HG03342 (cell line): Measurements from ENCODE around the gene COL27A1.

Experiments
- ATAC-seq: cut with Tn5 transposase; IDR thresholded peaks from one replicate; pipeline ENCODE4 v1.9.1; 2021; ENCODE audit warnings: mild to moderate bottlenecking, moderate library complexity; ENCODE audit not compliant: unreplicated experiment

Gene COL27A1

GRCh38 chr9:114155263-114155994 lies at the start of gene COL27A1:
COL27A1 (plus strand) TSS chr9:114155537; CDS start chr9:114155951, 414 bp downstream.
- peak; percentile 86 for ATAC-seq

DNA sequence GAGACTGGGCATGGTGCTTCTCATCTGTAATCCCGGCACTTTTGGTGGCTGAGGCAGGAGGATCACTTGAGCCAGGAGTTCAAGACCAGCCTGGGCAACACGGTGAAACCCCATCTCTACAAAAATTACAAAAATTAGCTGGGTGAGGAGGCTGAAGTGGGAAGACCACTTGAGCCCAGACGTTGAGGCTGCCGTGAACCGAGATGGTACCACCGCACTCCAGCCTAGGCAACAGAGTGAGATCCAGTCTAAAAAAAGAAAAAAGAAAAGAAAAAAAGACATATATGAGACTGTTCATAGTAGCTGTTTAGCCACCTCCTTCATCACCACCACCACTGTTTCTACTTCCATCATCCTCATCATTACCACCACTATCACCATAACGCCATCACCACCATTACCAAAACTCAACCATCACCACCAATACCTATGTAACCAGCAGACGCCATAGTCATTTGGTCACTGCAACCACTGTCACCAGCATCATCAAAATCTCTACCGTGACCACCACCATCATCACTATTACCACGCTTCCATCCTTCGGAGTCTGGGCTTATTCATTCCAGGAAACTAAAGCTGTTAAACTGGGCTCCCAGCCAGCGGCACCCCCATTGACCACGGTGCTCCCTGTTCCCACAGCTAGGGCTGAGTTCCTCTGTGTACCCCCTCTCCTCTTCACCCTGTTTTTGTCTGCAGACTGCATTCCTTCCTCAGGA lies 47.9 kb upstream of the COL27A1 start:
- ATAC-seq: no peak

GRCh38 chr9:114108016-114108833 lies 47.1 kb upstream of the COL27A1 start:
- ATAC-seq: peak; percentile 55

DNA sequence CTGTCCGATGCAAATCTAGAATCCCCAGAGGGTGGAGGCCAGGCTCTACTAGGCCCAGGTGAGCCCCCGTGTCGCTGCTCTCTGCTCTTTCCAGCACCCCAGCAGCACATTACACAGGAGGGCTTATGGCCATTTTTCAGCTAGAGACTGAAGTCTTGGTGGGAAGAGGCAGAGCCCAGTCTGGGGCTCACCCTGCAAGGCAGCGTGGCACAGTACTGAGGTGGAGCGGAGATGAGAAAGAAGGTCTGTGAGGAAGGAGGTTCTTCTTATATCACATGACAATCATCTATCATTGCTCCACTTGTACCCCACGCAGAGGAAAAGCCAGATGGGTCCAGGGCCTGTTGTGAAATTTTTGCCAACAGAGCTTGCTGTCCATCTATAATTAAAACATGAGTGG lies 46.2 kb upstream of the COL27A1 start:
- no peak for ATAC-seq

GRCh38 chr9:114110180-114110579 lies 45.2 kb upstream of the COL27A1 start:
- no peak for ATAC-seq

DNA sequence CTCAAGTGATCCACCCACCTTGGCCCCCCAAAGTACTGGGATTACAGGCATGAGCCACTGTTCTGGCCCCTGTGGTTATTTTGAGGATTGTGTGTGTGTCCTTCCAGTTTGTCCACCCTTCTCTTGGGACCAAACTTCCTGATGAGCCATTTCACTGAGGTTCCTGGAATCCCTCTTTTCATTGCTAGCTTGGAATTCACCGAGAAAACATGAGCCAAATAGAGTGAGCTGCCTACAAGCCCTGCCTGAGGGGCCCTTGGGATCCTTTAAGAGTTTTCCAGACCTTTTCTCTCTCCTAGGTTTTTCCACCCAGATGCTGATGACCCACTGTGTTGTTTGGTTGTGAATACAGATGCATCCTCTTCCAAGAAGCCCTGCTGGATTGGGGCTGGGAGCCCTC lies 43.0 kb upstream of the COL27A1 start:
- ATAC-seq: no peak

DNA sequence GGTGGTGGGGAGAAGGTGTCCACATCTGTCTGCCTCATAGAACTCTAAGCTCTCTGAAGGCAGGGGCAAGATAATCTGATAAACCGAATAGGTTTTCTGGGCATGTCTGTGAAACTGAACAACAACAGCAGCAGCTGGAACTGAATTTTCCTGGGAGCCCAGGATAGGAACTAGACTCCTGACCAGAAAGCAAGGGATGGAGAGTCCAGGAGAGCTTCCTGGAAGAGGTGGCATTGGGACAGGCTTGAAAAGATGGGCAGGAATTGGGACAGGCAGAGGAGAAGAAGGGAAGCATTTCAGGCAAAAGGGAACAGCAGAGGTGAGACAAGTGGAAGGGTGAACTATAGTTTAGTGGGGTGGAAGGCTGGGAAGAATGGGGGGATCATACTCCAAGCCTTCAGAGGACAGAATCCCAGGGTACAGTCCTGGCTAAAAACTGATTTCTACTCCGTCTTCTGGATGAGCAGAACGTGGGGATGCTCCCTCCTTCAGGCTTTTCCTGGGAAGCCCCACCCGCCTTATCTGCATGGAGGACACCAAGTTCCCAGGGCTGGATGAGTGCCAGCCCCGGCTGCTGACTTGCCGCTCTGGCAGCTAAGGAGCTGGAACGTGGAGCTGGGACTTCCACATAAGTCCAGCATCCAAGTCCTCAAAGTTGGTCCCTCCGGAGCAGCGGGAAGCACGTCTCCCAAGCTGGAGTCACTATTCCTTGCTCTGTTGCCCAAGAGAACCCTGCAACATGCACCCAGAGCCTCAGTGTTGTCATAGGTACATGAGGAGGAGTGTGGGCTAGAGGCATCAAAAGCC lies 42.4 kb upstream of the COL27A1 start:
- no peak for ATAC-seq

DNA sequence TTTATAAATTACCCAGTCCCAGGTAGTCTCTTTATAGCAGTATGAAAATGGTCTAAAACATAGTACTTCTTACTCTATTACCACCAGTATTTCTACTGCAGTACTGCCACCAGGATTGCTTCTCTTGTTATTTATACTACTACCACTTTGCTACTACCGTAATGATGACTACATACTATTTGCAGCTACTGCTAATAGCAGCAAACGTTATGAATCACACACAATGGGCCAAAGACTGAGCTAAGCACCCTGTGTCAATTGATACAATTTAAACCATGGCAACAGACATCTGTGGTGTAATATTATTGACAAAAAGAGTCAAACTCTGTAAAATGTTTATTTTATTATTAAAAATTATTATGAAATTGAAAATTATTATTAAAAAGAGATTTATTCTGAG lies 41.0 kb upstream of the COL27A1 start:
- no peak for ATAC-seq

DNA sequence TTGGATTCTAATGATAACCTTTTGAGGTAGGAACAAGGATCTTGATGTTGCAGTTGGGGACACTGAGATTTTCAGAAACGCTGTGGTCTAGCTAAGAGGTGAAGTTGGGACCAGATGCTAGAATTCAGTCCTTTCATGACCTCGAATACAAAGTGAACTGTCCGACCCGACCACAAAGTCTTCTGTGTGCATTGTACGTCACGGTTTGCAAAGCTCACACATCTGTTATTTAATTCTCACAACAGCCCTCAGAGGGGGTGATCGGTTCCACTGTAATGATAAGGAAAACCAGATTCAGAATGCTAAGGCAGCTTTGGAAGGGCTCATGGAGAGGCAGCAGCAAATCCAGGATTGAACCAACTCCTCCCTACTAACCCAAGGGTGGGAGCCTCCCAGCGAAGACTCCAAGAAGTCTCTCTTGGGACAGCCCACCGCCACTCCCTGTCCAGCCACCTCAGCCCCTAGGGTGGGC lies 39.6 kb upstream of the COL27A1 start:
- ATAC-seq: no peak

DNA sequence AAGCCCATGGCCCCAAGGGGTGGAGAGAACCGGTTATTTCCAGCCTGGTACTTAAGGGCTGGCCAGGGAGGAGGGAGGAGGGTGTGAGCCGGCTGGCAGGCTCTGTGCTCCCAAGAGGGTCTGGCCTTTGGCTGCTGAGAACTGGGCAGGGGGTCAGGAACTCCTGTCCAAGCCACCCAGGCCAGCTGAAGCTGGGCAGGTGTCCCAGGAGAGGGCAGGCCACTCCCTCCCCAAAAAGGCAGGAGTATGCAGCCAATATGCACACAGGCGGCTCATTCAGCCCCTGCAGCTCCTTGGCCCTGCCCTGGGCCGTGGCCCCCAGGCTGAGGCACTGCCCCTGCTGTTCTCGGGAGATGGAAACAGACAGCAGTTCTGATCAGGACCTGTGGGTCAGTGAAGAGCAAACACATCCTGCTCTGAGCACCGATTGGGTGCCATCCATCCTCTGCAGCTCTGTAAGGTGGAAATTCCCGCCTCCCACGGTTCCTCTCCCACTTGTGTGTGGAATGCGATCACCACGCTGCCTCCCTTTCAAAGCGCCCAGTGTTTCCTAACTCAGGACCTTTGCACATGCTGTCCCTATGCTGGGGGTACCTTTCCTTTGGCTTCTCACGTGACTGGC lies 39.1 kb upstream of the COL27A1 start:
- no peak for ATAC-seq

- ATAC-seq: no peak
These were observed 37.7 kb upstream of the COL27A1 start for GRCh38 chr9:114117614-114117995.

DNA sequence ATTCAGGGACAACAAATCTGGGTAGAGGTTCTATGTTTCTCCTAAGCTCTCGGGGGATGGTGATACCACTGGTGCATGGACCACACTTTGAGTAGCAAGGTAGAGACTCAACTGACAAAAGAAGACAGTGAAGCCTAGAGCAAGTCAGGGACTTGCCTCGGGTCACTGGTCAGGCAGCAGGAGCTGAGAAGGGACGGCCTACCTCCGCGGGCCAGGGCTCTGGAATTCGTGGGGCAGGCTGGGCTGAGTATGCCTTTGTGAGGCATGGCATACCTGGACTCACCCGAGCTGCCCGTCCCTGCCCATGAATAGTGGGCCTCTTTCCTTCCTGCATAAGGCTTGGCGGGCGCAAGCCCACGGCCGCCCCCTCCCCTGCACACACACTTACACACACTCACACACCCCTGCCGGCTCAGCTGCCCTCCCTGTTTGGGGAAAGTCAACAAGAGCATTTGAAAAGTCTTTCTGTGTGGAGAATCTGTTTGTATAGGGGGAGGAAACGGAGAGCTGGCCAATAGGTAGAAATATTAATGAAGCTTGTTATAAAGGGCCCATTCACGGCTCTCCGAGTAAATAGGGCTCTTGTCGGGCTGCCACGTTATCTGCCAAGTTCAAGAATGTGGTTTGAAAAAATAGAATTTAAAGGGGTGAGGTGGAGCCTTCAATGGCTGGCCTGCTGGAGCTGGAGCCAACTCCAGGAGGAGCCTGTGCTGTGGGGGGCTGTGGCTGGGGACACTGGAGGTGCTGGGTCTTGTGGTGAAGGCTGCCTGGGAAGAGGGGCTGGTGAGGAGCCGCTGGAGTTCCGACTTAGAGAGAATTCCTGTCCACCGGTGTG lies 37.1 kb upstream of the COL27A1 start:
- ATAC-seq: no peak

DNA sequence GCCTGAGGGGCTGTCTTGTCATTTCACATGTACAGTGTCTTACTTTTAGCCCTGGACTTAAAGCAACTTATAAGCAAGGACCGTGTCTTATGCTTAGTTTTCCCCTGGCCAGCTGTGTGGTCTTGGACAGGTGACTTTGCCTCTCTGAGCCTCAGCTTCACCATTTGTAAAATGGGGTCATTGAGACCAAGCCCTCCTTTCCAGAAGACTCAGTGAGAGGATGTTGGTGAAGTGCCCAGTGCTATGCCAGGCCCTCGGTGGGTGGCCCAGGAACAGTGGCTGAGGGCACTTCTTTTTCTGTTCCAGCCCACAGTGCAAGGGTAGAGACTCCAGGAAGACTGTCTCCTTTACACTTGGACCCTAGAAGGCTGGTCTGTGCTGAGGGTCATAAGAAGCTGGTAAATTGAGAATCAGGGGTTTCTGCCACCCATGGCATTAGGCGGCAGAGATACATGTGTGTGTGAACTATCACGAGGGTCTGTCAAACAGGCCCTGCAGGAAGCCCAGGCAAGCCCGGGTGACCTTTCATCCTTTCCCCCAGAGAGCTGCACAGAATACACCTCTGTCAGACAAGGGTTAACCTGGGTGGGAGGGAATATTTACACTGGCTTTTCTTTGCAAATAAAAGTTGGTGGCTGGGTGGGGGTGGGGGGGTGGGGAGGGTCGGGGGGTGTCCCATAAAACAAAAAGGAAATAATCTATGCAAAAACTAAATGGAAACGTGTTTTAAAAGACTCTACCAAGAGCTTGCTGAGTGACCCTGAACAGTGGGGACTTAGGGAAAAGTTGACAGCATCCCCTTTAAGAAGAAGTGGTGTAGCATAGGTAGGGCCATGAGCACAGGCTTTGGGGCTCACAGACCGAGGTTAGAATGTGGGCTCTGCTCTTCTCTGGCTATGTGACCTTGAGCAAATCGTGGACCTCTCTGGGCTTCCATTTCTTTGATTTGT lies 35.8 kb upstream of the COL27A1 start:
- no peak for ATAC-seq

GRCh38 chr9:114120192-114121014 lies 34.9 kb upstream of the COL27A1 start:
- no peak for ATAC-seq

DNA sequence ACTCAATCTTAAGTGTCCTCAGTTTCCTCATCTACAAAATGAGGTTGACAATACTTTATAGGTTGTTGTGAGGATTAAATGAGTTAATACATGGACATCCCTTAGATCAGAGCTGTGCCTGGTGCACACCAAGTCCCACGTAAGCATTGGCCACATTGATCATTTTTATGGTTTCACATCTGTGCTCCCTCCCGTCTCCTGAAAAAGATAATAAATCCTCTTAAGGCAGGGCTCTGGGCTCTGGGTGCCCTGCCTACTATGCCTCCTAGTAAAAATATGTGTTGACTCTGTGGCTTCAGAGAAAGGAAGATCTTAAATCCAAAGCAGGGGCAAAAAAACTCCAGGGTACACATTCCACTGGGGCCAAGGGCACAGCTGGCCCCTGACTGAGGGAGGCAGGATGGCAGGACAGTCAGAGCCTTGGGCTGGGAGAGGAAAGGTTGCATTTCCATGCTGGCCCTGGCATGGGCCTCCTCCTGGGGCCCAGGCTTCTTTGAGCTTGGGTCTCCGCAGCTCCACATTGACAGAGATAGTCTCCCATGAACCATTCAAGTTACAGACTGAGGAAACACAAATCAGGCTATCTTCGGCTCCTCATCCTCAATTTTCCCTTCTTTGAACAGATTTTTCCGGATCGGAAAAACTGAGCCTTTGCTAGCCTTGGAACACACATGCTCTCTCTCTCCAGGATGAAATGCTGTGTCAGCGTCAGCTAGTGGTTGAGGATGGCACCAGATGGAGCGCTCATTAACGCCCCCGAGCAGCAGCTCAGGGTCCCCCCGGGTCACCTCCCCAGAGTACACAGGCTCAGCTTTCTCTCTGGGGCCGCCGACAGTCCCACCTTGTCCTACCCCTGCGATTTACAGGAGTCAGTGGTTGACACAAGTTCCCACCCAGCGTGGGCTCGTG lies 33.9 kb upstream of the COL27A1 start:
- ATAC-seq: no peak
